ENCODE results near the gene CADPS. TPM values are rescaled to one million over a fixed set of nuclear protein-coding genes. Genes with fewer than 3 reads are reported as not detected.

Gene CADPS
- polyA plus RNA-seq, 1 donor (not counting 4 experiments of a cell fraction or from before 2014, with no cell fraction given): not detected

DNA sequence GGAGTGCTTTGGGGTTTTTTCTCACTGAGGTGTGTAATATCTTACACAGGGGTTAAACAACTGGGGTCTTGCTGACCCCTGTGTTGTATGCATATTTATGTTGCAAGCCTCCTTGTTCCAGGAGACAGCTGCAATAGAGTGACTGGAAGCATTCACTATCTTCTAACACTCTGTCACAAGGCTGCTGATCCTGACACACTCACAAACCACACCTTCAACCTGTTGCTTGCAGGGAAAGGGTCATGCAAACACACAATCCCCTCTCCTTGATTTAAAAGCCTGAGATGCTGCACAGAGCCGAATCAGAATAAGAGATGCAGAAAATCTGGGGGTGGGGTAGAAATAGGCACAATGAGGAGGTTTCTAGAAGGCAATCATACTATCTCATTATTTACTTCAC, 197.3 kb downstream of the CADPS start:
- Histone ChIP-seq H3K36me3 (ENCODE audit: control insufficient read depth in 2 of 2, extremely low read depth in 1 of 2, insufficient read depth in 2 of 2, low read length in 2 of 2) (no peaks in the 10 kb centered on the region), H3K4me3 (ENCODE audit: control insufficient read depth in 2 of 3, extremely low read depth in 1 of 3, insufficient read depth in 2 of 3, low read depth in 1 of 3, low read length in 3 of 3) (no peak overlapping the region), H3K9me3 (ENCODE audit: control insufficient read depth, low read depth, low read length) (no peaks in the 10 kb centered on the region), H4K20me1 (ENCODE audit: control insufficient read depth, extremely low read depth, insufficient read depth, low read length) (no peaks in the 10 kb centered on the region), H3K4me1 (ENCODE audit: control insufficient read depth, extremely low read depth, insufficient read depth, low read length) (peaks cover 18% of the 10 kb centered on the region), H3K4me2 (ENCODE audit: control insufficient read depth, extremely low read depth, insufficient read depth, low read depth, low read length) (no peak overlapping the region), H3K27ac (ENCODE audit: control insufficient read depth, insufficient read depth, low read length) (no peak overlapping the region), H3K9me1 (ENCODE audit: control insufficient read depth, extremely low read depth, insufficient read depth, low read length) (no peaks in the 10 kb centered on the region), H3K27me3 (ENCODE audit: control insufficient read depth, extremely low read depth, insufficient read depth, low read length) (no peaks in the 10 kb centered on the region), H2AFZ (ENCODE audit: control insufficient read depth, low read length) (no peak overlapping the region), H3K79me2 (ENCODE audit: control insufficient read depth, insufficient read depth, low read length) (no peaks in the 10 kb centered on the region), H3K9ac (ENCODE audit: control insufficient read depth, extremely low read depth, insufficient read depth, low read length) (no peak overlapping the region)
- FAIRE-seq: no peak
- dilution Hi-C loops (cut with MboI; ENCODE audit: extremely low pct_ligation_motif_present, low sequenced_read_pairs): no loop called here
- TF ChIP-seq, protein P1, sequence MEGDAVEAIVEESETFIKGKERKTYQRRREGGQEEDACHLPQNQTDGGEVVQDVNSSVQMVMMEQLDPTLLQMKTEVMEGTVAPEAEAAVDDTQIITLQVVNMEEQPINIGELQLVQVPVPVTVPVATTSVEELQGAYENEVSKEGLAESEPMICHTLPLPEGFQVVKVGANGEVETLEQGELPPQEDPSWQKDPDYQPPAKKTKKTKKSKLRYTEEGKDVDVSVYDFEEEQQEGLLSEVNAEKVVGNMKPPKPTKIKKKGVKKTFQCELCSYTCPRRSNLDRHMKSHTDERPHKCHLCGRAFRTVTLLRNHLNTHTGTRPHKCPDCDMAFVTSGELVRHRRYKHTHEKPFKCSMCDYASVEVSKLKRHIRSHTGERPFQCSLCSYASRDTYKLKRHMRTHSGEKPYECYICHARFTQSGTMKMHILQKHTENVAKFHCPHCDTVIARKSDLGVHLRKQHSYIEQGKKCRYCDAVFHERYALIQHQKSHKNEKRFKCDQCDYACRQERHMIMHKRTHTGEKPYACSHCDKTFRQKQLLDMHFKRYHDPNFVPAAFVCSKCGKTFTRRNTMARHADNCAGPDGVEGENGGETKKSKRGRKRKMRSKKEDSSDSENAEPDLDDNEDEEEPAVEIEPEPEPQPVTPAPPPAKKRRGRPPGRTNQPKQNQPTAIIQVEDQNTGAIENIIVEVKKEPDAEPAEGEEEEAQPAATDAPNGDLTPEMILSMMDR (optimal IDR thresholded peaks at IDR 0.05 in 1 of 3, IDR thresholded peaks at IDR 0.05 in 1 of 3, conservative IDR thresholded peaks at IDR 0.05 in 1 of 3; ENCODE audit: extremely low read depth in 1 of 3, insufficient read depth in 2 of 3, low read length in 3 of 3): no peak
- TF ChIP-seq EZH2 (IDR thresholded peaks at IDR 0.05; ENCODE audit: low read length): no peak
- DNase-seq (ENCODE audit: low read depth, low spot score): no peak

DNA sequence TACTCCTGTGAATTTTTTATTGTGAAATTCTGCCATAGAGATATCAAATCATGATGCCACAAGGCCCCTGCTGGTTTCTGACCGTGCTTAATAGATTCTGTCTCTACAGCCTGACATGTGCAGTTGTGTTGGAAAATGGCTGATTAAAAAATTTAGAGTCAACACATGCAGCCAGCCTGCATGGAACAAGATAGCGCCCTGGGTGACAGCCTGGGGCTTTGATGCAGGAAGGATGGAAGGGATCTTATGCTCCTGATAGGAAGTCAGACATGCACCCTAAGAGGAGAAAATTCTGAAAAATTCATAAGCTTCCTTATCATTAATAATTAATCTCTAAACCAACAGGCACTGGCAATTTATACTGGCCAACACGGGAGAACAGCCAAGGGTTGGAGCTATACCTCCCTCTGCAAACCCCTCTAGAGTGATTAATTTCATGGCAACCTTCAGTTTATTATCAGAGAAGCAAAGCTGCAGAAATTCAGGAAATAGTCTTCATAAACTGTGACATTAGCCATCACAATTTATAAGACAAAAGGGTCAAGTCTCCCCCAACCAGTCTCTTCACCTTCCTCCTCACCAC, 198.4 kb downstream of the CADPS start:
- no peak for FAIRE-seq
- TF ChIP-seq, protein P1 (optimal IDR thresholded peaks at IDR 0.05 in 1 of 3, IDR thresholded peaks at IDR 0.05 in 1 of 3, conservative IDR thresholded peaks at IDR 0.05 in 1 of 3; ENCODE audit: extremely low read depth in 1 of 3, insufficient read depth in 2 of 3, low read length in 3 of 3): no peak
- TF ChIP-seq EZH2 (IDR thresholded peaks at IDR 0.05; ENCODE audit: low read length): no peak
- dilution Hi-C loops (cut with MboI; ENCODE audit: extremely low pct_ligation_motif_present, low sequenced_read_pairs): no loop called here

More for the DNA sequence above, 198.4 kb downstream of the CADPS start:
- Histone ChIP-seq H3K4me3 (ENCODE audit: control insufficient read depth in 2 of 3, extremely low read depth in 1 of 3, insufficient read depth in 2 of 3, low read depth in 1 of 3, low read length in 3 of 3) (no peak overlapping the region), H3K9me3 (ENCODE audit: control insufficient read depth, low read depth, low read length) (no peaks in the 10 kb centered on the region), H3K36me3 (ENCODE audit: control insufficient read depth in 2 of 2, extremely low read depth in 1 of 2, insufficient read depth in 2 of 2, low read length in 2 of 2) (no peaks in the 10 kb centered on the region), H3K4me1 (ENCODE audit: control insufficient read depth, extremely low read depth, insufficient read depth, low read length) (peaks cover 18% of the 10 kb centered on the region), H2AFZ (ENCODE audit: control insufficient read depth, low read length) (no peak overlapping the region), H3K9ac (ENCODE audit: control insufficient read depth, extremely low read depth, insufficient read depth, low read length) (no peak overlapping the region), H3K27ac (ENCODE audit: control insufficient read depth, insufficient read depth, low read length) (no peak overlapping the region), H3K79me2 (ENCODE audit: control insufficient read depth, insufficient read depth, low read length) (no peaks in the 10 kb centered on the region), H3K4me2 (ENCODE audit: control insufficient read depth, extremely low read depth, insufficient read depth, low read depth, low read length) (no peak overlapping the region), H4K20me1 (ENCODE audit: control insufficient read depth, extremely low read depth, insufficient read depth, low read length) (no peaks in the 10 kb centered on the region), H3K9me1 (ENCODE audit: control insufficient read depth, extremely low read depth, insufficient read depth, low read length) (no peaks in the 10 kb centered on the region), H3K27me3 (ENCODE audit: control insufficient read depth, extremely low read depth, insufficient read depth, low read length) (no peaks in the 10 kb centered on the region)
- no peak for DNase-seq (ENCODE audit: low read depth, low spot score)
